Uterus (tissue), 4 donors: Measurements from ENCODE around the gene HOXB5. TPM values are rescaled to one million over a fixed set of nuclear protein-coding genes. Genes with fewer than 3 reads are reported as not detected.

ENCODE experiments used
- DNase-seq, 2 donors: peaks; one replicate each; pipeline ENCODE4 v3.0.0-alpha.2; 2019 to 2020
- H3K27ac ChIP-seq, 2 donors: fragments of 200-600 bp; sonication (generic); 1 replicate in 1 of 2; 2 replicates in 1 of 2; pipeline ENCODE4 v1.5.1; 2016 to 2018
- H3K27me3 ChIP-seq, 2 donors: fragments of 200-600 bp; sonication (generic); one replicate each; pipeline ENCODE4 v1.5.1; 2018 to 2019; ENCODE audit warnings: control low read depth in 1 of 2
- H3K36me3 ChIP-seq, 2 donors: fragments of 200-600 bp; sonication (generic); one replicate each; pipeline ENCODE4 v1.5.1; 2019; ENCODE audit warnings: control low read depth in 1 of 2
- H3K4me1 ChIP-seq, 2 donors: fragments of 200-600 bp; sonication (generic); one replicate each; pipeline ENCODE4 v1.5.1; 2018 to 2019; ENCODE audit warnings: control low read depth in 1 of 2
- H3K4me3 ChIP-seq, 2 donors: fragments of 200-600 bp; sonication (generic); 1 replicate in 1 of 2; 2 replicates in 1 of 2; pipeline ENCODE4 v1.5.1; 2018 to 2019; ENCODE audit warnings: mild to moderate bottlenecking in 1 of 2
- H3K9me3 ChIP-seq, 2 donors: fragments of 200-600 bp; sonication (generic); one replicate each; pipeline ENCODE4 v1.5.1; 2019; ENCODE audit warnings: control low read depth in 1 of 2
- POLR2A ChIP-seq, 2 donors: fragments of 450-650 bp; IDR thresholded peaks; one replicate each; pipeline ENCODE4 v1.6.1; 2016; ENCODE audit warnings: antibody characterized with exemption in 2 of 2, mild to moderate bottlenecking in 1 of 2, moderate library complexity in 1 of 2
- intact Hi-C: fragments of 100-400 bp; cut with DNase I; formaldehyde crosslinking; loops from one replicate; pipeline ENCODE4 v1.15.1; 2023; ENCODE audit warnings: low total_unique reads
- total RNA-seq, 4 donors: library from RNA; depleted of rRNA in 3 of 4; stranded (reverse); fragments of >200 nt in 3 of 4; gene quantifications; one replicate each; pipeline versions ENCODE4 v1.1.0 to v1.2.4, GENCODE V29; 2014 to 2023
- TF ChIP-seq, protein P1 (sequence below), 4 experiments: fragments of 200-600 bp in 2 of 4; fragments of 450-650 bp in 2 of 4; sonication (generic) in 2 of 4; IDR thresholded peaks; one replicate each; pipeline ENCODE4 v1.5.1; 2016 to 2019; ENCODE audit warnings: antibody characterized with exemption in 4 of 4, mild to moderate bottlenecking in 2 of 4, moderate library complexity in 1 of 4
- donor health status: DM: yes; HTN: yes; CAD: no.

The HOXB5 gene
- total RNA-seq, 4 donors from 2014 or later: 0.55 to 2.5 (median 0.59) TPM; not detected in 1

DNA sequence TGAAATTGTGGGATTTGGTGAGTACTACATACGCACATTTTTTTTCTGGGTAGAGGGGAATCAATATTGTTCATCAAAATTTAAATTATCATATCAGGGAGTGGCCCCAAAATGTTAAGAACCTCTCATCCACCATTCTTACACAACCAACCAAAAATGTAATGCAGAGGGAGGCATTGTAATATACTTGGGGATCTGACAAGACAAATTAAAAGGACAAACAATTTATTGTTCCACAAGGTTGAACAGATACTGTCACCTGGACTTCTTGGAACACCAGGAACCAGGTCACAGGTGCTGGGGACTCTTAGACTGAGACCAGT lies 47.2 kb upstream of the HOXB5 start:
- no peak overlapping the region for H3K4me3 ChIP-seq
- no peaks in the 10 kb centered on the region for H3K36me3 ChIP-seq
- no peaks in the 10 kb centered on the region for H3K9me3 ChIP-seq
- TF ChIP-seq, protein P1, sequence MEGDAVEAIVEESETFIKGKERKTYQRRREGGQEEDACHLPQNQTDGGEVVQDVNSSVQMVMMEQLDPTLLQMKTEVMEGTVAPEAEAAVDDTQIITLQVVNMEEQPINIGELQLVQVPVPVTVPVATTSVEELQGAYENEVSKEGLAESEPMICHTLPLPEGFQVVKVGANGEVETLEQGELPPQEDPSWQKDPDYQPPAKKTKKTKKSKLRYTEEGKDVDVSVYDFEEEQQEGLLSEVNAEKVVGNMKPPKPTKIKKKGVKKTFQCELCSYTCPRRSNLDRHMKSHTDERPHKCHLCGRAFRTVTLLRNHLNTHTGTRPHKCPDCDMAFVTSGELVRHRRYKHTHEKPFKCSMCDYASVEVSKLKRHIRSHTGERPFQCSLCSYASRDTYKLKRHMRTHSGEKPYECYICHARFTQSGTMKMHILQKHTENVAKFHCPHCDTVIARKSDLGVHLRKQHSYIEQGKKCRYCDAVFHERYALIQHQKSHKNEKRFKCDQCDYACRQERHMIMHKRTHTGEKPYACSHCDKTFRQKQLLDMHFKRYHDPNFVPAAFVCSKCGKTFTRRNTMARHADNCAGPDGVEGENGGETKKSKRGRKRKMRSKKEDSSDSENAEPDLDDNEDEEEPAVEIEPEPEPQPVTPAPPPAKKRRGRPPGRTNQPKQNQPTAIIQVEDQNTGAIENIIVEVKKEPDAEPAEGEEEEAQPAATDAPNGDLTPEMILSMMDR (IDR thresholded peaks at IDR 0.05): no peak
- no peak for TF ChIP-seq POLR2A (IDR thresholded peaks at IDR 0.05)
- DNase-seq: no peak
- intact Hi-C loops: no loop called here
- no peaks in the 10 kb centered on the region for H3K4me1 ChIP-seq
- peaks cover 9 to 62% of the 10 kb centered on the region in 2 donors for H3K27me3 ChIP-seq
- H3K27ac ChIP-seq: no peak overlapping the region

DNA sequence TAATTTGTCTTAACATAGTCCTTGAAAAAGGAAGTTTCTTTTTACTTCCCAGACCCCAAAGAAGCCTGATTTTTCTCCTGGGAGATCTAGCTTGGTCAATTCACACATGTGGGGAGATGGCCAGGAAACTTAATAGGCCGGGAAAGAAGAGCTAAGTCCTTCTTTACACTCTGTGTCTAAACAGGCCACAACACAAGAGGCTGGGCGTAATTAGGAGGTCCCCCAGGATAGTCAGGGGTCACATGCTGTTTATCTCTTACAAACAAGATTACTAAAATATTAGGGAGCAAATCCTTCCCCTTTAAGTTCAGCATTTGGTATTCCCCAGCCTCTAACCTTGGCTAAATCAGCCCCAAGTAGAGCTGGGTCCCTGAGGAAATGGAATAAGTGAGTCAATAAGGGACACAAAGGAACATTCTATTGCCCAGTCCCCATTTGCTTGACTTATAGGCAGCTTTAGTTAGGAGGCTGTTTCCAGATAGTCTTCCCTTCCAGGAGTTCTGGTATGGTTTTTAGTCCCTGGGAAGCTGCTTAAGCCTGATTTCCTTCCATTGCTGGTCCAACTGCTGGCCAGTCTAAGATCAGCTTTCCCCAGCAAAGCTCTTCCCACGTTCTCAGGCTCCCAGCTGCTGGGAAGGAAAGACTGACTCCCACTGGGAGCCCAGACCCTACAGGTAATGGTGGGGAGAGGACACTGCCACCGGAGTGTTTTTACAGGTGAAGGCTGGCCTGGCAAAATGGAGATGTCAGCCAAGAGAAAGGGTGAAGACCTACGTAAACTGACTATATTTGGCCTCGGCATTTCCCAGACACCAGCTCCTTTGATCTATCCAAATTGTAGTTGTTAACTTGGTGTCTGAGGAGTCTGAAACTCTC lies 46.6 kb upstream of the HOXB5 start:
- H3K27ac ChIP-seq: no peak overlapping the region
- H3K9me3 ChIP-seq: no peaks in the 10 kb centered on the region
- peaks cover 9 to 62% of the 10 kb centered on the region in 2 donors for H3K27me3 ChIP-seq
- H3K4me1 ChIP-seq: no peaks in the 10 kb centered on the region
- intact Hi-C loops: no loop called here
- H3K4me3 ChIP-seq: no peak overlapping the region
- TF ChIP-seq, protein P1 (IDR thresholded peaks at IDR 0.05): no peak
- no peak for TF ChIP-seq POLR2A (IDR thresholded peaks at IDR 0.05)
- no peaks in the 10 kb centered on the region for H3K36me3 ChIP-seq
- DNase-seq: no peak

- Histone ChIP-seq H3K4me1 (no peaks in the 10 kb centered on the region), H3K36me3 (no peaks in the 10 kb centered on the region), H3K27me3 (peaks cover 12 to 67% of the 10 kb centered on the region in 2 donors), H3K27ac (no peak overlapping the region), H3K9me3 (no peaks in the 10 kb centered on the region), H3K4me3 (no peak overlapping the region)
- DNase-seq: no peak
- no peak for TF ChIP-seq POLR2A (IDR thresholded peaks at IDR 0.05)
- TF ChIP-seq, protein P1 (IDR thresholded peaks at IDR 0.05): no peak
- intact Hi-C loops: no loop called here
These were observed 45.6 kb upstream of the HOXB5 start for GRCh38 chr17:48639136-48639535.

DNA sequence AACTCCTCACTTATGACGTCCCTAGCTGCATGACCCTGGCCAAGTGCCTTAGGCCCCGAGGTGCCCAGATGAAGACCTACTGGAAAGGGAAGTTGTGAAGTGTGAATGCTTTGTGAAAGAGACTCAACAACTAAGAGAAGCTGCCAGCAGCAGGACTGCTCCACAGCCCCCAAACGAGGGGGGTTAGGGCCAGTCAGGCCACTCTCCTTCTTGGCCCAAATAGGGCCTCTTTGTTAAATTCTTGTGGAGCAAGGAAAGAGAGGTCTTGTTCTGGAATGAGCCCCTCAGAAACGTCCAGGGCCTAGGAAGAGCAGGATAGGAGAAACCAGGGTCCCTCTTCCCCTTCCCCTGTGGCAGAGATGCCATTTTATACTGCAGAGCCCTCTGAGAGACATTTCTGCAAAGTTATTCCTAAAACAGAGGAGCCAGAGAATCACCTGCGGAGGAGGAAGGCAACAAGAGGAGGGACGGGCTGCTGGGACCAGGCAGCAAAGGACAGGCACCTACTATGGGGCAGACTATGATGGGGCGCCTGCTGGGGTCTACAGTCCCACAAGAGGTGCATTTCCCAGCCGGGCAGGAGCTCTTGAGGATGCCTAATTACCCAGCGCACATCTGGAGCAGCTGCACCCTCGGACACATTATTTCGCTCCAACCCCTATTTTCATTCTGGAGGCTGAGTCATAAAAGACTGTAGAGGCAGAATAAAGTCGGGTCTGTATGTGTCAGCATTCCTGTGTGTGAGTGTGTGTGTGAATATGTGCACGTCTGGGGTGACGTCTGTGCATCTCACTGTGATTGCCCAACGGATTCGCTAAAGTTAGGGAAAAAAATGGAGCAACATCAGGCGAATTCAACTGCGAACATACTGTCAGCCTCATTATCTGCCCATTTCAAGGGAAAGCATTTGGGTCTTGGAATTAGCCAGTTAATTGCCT lies 44.0 kb upstream of the HOXB5 start:
- H3K36me3 ChIP-seq: no peaks in the 10 kb centered on the region
- H3K4me3 ChIP-seq: no peak overlapping the region
- H3K27me3 ChIP-seq: peaks cover 18 to 70% of the 10 kb centered on the region in 2 donors
- intact Hi-C loops: no loop called here
- no peak overlapping the region for H3K27ac ChIP-seq
- no peak for DNase-seq
- H3K9me3 ChIP-seq: no peaks in the 10 kb centered on the region
- no peak for TF ChIP-seq POLR2A (IDR thresholded peaks at IDR 0.05)
- TF ChIP-seq, protein P1 (IDR thresholded peaks at IDR 0.05): no peak
- no peaks in the 10 kb centered on the region for H3K4me1 ChIP-seq
